Measurements from ENCODE around the gene MARCHF10. TPM values are rescaled to one million over a fixed set of nuclear protein-coding genes. Genes with fewer than 3 reads are reported as not detected.

Gene MARCHF10
- total and polyA plus RNA-seq, 2 donors: 0.14 to 1.1 TPM

GRCh38 chr17:62763891-62764600 is 44.1 kb downstream of the MARCHF10 start:
- no peaks in the 10 kb centered on the region for H3K4me1 ChIP-seq (ENCODE audit: control insufficient read depth in 2 of 2, insufficient read depth in 2 of 2, low read length in 2 of 2)
- no peaks in the 10 kb centered on the region for H3K36me3 ChIP-seq (ENCODE audit: control insufficient read depth in 2 of 2, insufficient read depth in 2 of 2, low read length in 1 of 2)
- H3K4me3 ChIP-seq (ENCODE audit: low read length in 2 of 2): no peak overlapping the region
- H3K27ac ChIP-seq (ENCODE audit: low read depth in 1 of 2, low read length in 1 of 2): no peak overlapping the region
- H3K27me3 ChIP-seq (ENCODE audit: control insufficient read depth in 2 of 2, insufficient read depth in 1 of 2, low read length in 1 of 2): no peaks in the 10 kb centered on the region
- no peak for DNase-seq (ENCODE audit: low read depth in 6 of 9, low spot score in 9 of 9)
- WGBS: 97% methylated on average over 15 of the region's 15 CpGs
- no peaks in the 10 kb centered on the region for H3K9me3 ChIP-seq (ENCODE audit: control insufficient read depth in 2 of 2, insufficient read depth in 1 of 2, low read length in 1 of 2)

- no peak overlapping the region for H3K27ac ChIP-seq (ENCODE audit: low read depth in 1 of 2, low read length in 1 of 2)
- no peaks in the 10 kb centered on the region for H3K9me3 ChIP-seq (ENCODE audit: control insufficient read depth in 2 of 2, insufficient read depth in 1 of 2, low read length in 1 of 2)
- no peaks in the 10 kb centered on the region for H3K27me3 ChIP-seq (ENCODE audit: control insufficient read depth in 2 of 2, insufficient read depth in 1 of 2, low read length in 1 of 2)
- no peak for DNase-seq (ENCODE audit: low read depth in 6 of 9, low spot score in 9 of 9)
- H3K36me3 ChIP-seq (ENCODE audit: control insufficient read depth in 2 of 2, insufficient read depth in 2 of 2, low read length in 1 of 2): no peaks in the 10 kb centered on the region
- H3K4me1 ChIP-seq (ENCODE audit: control insufficient read depth in 2 of 2, insufficient read depth in 2 of 2, low read length in 2 of 2): no peaks in the 10 kb centered on the region
- no peak overlapping the region for H3K4me3 ChIP-seq (ENCODE audit: low read length in 2 of 2)
- WGBS: 78% methylated on average over 7 of the region's 7 CpGs
These were observed 46.2 kb downstream of the MARCHF10 start for GRCh38 chr17:62761884-62762283.

DNA sequence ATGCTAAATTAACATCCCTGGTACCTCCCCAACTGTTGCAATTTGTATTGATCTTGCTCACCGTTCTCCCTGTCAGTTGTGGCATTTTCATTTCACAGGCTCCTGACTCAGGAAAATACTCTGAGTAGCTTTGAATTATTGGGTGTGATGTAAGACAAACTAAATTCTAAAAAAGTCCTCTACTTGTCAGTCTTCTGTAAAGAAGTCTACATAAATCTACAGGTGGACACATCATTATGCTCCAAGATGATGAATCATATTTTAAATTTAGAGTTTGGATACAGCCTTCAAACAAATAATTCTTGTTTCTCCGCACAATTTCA is 47.2 kb downstream of the MARCHF10 start:
- Histone ChIP-seq H3K36me3 (ENCODE audit: control insufficient read depth in 2 of 2, insufficient read depth in 2 of 2, low read length in 1 of 2) (no peaks in the 10 kb centered on the region), H3K27me3 (ENCODE audit: control insufficient read depth in 2 of 2, insufficient read depth in 1 of 2, low read length in 1 of 2) (no peaks in the 10 kb centered on the region), H3K4me3 (ENCODE audit: low read length in 2 of 2) (no peak overlapping the region), H3K4me1 (ENCODE audit: control insufficient read depth in 2 of 2, insufficient read depth in 2 of 2, low read length in 2 of 2) (no peaks in the 10 kb centered on the region), H3K9me3 (ENCODE audit: control insufficient read depth in 2 of 2, insufficient read depth in 1 of 2, low read length in 1 of 2) (no peaks in the 10 kb centered on the region), H3K27ac (ENCODE audit: low read depth in 1 of 2, low read length in 1 of 2) (no peak overlapping the region)
- WGBS: 89% methylated on average over 2 of the region's 2 CpGs
- DNase-seq (ENCODE audit: low read depth in 6 of 9, low spot score in 9 of 9): no peak

- Histone ChIP-seq H3K4me3 (ENCODE audit: low read length in 2 of 2) (no peak overlapping the region), H3K36me3 (ENCODE audit: control insufficient read depth in 2 of 2, insufficient read depth in 2 of 2, low read length in 1 of 2) (no peaks in the 10 kb centered on the region), H3K9me3 (ENCODE audit: control insufficient read depth in 2 of 2, insufficient read depth in 1 of 2, low read length in 1 of 2) (no peaks in the 10 kb centered on the region), H3K27ac (ENCODE audit: low read depth in 1 of 2, low read length in 1 of 2) (no peak overlapping the region), H3K4me1 (ENCODE audit: control insufficient read depth in 2 of 2, insufficient read depth in 2 of 2, low read length in 2 of 2) (no peaks in the 10 kb centered on the region), H3K27me3 (ENCODE audit: control insufficient read depth in 2 of 2, insufficient read depth in 1 of 2, low read length in 1 of 2) (no peaks in the 10 kb centered on the region)
- no peak for DNase-seq (ENCODE audit: low read depth in 6 of 9, low spot score in 9 of 9)
- WGBS: 88% methylated on average over 12 of the region's 12 CpGs
These were observed 47.8 kb downstream of the MARCHF10 start for GRCh38 chr17:62760059-62760944.

- WGBS: 86% methylated on average over 4 of the region's 4 CpGs
- Histone ChIP-seq H3K27me3 (ENCODE audit: control insufficient read depth in 2 of 2, insufficient read depth in 1 of 2, low read length in 1 of 2) (no peaks in the 10 kb centered on the region), H3K4me3 (ENCODE audit: low read length in 2 of 2) (no peak overlapping the region), H3K4me1 (ENCODE audit: control insufficient read depth in 2 of 2, insufficient read depth in 2 of 2, low read length in 2 of 2) (no peaks in the 10 kb centered on the region), H3K36me3 (ENCODE audit: control insufficient read depth in 2 of 2, insufficient read depth in 2 of 2, low read length in 1 of 2) (no peaks in the 10 kb centered on the region), H3K27ac (ENCODE audit: low read depth in 1 of 2, low read length in 1 of 2) (no peak overlapping the region), H3K9me3 (ENCODE audit: control insufficient read depth in 2 of 2, insufficient read depth in 1 of 2, low read length in 1 of 2) (no peaks in the 10 kb centered on the region)
- no peak for DNase-seq (ENCODE audit: low read depth in 6 of 9, low spot score in 9 of 9)
These were observed 50.6 kb downstream of the MARCHF10 start for GRCh38 chr17:62757500-62757951.

- Histone ChIP-seq H3K27me3 (ENCODE audit: control insufficient read depth in 2 of 2, insufficient read depth in 1 of 2, low read length in 1 of 2) (no peaks in the 10 kb centered on the region), H3K36me3 (ENCODE audit: control insufficient read depth in 2 of 2, insufficient read depth in 2 of 2, low read length in 1 of 2) (no peaks in the 10 kb centered on the region), H3K9me3 (ENCODE audit: control insufficient read depth in 2 of 2, insufficient read depth in 1 of 2, low read length in 1 of 2) (no peaks in the 10 kb centered on the region), H3K27ac (ENCODE audit: low read depth in 1 of 2, low read length in 1 of 2) (no peak overlapping the region), H3K4me1 (ENCODE audit: control insufficient read depth in 2 of 2, insufficient read depth in 2 of 2, low read length in 2 of 2) (no peaks in the 10 kb centered on the region), H3K4me3 (ENCODE audit: low read length in 2 of 2) (no peak overlapping the region)
- no peak for DNase-seq (ENCODE audit: low read depth in 6 of 9, low spot score in 9 of 9)
- 96% methylated on average over 4 of the region's 4 CpGs for WGBS
These were observed 51.9 kb downstream of the MARCHF10 start for GRCh38 chr17:62756198-62756597.

- Histone ChIP-seq H3K4me1 (ENCODE audit: control insufficient read depth in 2 of 2, insufficient read depth in 2 of 2, low read length in 2 of 2) (no peaks in the 10 kb centered on the region), H3K9me3 (ENCODE audit: control insufficient read depth in 2 of 2, insufficient read depth in 1 of 2, low read length in 1 of 2) (no peaks in the 10 kb centered on the region), H3K36me3 (ENCODE audit: control insufficient read depth in 2 of 2, insufficient read depth in 2 of 2, low read length in 1 of 2) (no peaks in the 10 kb centered on the region), H3K4me3 (ENCODE audit: low read length in 2 of 2) (no peak overlapping the region), H3K27ac (ENCODE audit: low read depth in 1 of 2, low read length in 1 of 2) (no peak overlapping the region), H3K27me3 (ENCODE audit: control insufficient read depth in 2 of 2, insufficient read depth in 1 of 2, low read length in 1 of 2) (no peaks in the 10 kb centered on the region)
- 94% methylated on average over 10 of the region's 10 CpGs for WGBS
- no peak for DNase-seq (ENCODE audit: low read depth in 6 of 9, low spot score in 9 of 9)
These were observed 52.8 kb downstream of the MARCHF10 start for GRCh38 chr17:62755141-62755851.

DNA sequence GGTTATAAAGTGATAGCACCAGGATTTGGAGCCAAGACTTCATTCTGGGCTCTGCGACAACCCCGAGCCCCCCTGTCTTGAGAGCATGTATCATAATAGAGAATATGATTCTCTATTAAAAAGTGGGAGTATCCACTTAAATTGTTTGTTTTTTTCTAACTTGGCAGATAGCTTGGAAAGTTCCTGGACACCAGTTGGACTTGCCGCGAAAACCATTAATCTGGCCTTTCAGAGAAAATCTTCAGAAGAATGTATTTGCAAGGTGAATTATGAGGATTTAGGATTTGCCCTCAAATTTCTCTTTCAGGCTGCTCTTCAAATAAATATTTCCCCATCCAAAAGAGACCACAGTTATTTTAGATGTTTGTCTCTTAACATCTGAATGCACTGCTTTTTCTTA is 53.5 kb downstream of the MARCHF10 start:
- no peak overlapping the region for H3K27ac ChIP-seq (ENCODE audit: low read depth in 1 of 2, low read length in 1 of 2)
- no peaks in the 10 kb centered on the region for H3K9me3 ChIP-seq (ENCODE audit: control insufficient read depth in 2 of 2, insufficient read depth in 1 of 2, low read length in 1 of 2)
- H3K27me3 ChIP-seq (ENCODE audit: control insufficient read depth in 2 of 2, insufficient read depth in 1 of 2, low read length in 1 of 2): no peaks in the 10 kb centered on the region
- no peak for DNase-seq (ENCODE audit: low read depth in 6 of 9, low spot score in 9 of 9)
- no peak overlapping the region for H3K4me3 ChIP-seq (ENCODE audit: low read length in 2 of 2)
- no peaks in the 10 kb centered on the region for H3K4me1 ChIP-seq (ENCODE audit: control insufficient read depth in 2 of 2, insufficient read depth in 2 of 2, low read length in 2 of 2)
- no peaks in the 10 kb centered on the region for H3K36me3 ChIP-seq (ENCODE audit: control insufficient read depth in 2 of 2, insufficient read depth in 2 of 2, low read length in 1 of 2)
- WGBS: 98% methylated on average over 4 of the region's 4 CpGs

DNA sequence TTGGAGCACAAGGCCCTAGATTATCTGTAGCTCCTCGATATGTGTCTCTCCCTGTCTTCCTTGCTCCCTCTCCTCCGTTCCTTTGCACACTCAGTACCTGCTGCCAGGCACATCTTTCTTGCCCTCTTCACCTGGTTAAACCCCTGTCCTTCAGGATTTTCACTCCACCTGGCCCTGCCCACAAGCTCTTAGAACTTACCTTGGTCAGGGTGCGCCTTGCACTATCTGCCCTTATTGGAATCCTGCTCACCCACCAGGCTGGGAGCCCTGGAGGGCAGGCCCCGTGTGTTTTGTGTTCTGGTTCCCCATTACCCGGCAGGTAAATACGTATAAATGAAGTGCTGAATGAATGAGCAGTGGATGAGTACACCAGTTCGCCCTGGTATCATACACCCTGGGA is 54.6 kb downstream of the MARCHF10 start:
- 97% methylated on average over 7 of the region's 7 CpGs for WGBS
- no peaks in the 10 kb centered on the region for H3K9me3 ChIP-seq (ENCODE audit: control insufficient read depth in 2 of 2, insufficient read depth in 1 of 2, low read length in 1 of 2)
- H3K36me3 ChIP-seq (ENCODE audit: control insufficient read depth in 2 of 2, insufficient read depth in 2 of 2, low read length in 1 of 2): no peaks in the 10 kb centered on the region
- no peak overlapping the region for H3K27ac ChIP-seq (ENCODE audit: low read depth in 1 of 2, low read length in 1 of 2)
- no peaks in the 10 kb centered on the region for H3K4me1 ChIP-seq (ENCODE audit: control insufficient read depth in 2 of 2, insufficient read depth in 2 of 2, low read length in 2 of 2)
- no peaks in the 10 kb centered on the region for H3K27me3 ChIP-seq (ENCODE audit: control insufficient read depth in 2 of 2, insufficient read depth in 1 of 2, low read length in 1 of 2)
- no peak for DNase-seq (ENCODE audit: low read depth in 6 of 9, low spot score in 9 of 9)
- no peak overlapping the region for H3K4me3 ChIP-seq (ENCODE audit: low read length in 2 of 2)

Data from thymus (tissue), 11 donors.